ENCODE measurements around the gene GLUD1. TPM values are rescaled to one million over a fixed set of nuclear protein-coding genes. Genes with fewer than 3 reads are reported as not detected.
"Not testable (repeated sequence)": the region's sequence is repeated elsewhere in the genome, so short reads cannot be mapped to it uniquely, and the experiment has no call there.

The GLUD1 gene
- polyA plus RNA-seq, 4 donors, result 108 to 201 (median 131) TPM

DNA sequence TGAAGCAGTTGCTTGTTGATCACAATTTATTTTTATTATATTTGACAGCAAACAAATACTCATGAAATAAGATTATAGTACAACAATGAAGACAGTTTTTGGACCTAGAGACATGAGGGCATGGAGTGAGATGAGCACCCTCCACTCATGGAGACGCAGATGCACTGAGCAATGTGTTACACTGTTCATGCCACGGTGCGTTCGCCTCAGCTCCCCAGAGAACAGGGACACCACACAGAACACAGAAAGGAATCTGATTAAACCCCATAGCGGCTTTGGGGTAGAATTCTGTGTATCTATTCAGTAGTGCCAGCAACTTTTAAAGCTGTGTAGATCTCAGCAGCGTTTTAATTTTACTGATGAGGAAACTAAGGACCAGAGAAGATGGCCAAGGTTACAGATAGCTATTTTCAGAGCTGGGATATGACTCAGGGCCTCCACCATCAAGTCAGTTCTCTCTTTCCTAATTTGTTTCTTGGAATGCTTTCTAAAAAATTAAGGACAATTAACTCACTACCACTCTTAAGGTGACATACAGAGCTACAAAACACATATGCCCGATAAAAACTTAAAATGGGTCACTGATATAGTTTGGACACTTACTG is 41.0 kb downstream of the GLUD1 start:
- DNase-seq (ENCODE audit: low read depth in 4 of 4, low spot score in 3 of 4), result no peak

DNA sequence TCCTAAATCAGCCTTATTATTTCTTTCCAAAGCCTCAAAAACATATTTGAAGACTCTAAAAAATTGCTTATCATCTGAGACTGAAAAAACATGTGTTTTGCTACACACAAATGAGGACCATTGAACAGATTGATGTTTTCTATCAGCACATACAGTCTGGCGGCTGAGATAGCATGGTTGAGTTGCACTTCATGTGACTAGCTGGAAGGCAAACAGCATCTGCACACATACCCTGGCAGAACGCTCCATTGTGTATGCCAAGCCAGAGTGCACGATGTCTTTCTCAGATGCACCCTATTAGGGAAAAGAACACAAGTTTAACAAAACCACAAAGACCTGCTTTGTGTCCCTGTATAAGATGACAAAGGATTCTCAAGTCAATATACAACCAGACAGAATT is 41.5 kb downstream of the GLUD1 start:
- DNase-seq (ENCODE audit: low read depth in 4 of 4, low spot score in 3 of 4), result no peak

DNA sequence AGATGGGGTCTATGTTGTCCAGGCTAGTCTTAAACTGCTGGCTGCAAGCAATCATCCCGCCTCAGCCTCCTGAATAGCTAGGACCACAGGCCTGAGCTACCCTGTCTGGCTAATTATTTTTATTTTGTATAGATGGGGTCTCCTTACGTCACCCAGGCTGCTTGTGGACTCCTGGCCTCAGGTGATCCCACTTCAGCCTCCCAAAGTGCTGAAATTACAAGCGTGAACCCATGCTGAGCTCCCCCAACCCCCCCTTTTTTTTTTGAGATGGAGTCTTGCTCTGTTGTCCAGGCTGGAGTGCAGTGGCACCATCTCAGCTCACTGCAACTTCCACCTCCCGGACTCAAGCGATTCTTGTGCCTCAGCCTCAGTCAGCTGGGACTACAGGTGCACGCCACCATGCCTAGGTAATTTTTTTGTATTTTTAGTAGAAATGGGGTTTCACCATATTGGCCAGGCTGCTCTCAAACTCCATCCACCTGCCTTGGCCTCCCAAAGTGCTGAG is 49.2 kb downstream of the GLUD1 start:
- DNase-seq (ENCODE audit: low read depth in 4 of 4, low spot score in 3 of 4), result no peak

DNA sequence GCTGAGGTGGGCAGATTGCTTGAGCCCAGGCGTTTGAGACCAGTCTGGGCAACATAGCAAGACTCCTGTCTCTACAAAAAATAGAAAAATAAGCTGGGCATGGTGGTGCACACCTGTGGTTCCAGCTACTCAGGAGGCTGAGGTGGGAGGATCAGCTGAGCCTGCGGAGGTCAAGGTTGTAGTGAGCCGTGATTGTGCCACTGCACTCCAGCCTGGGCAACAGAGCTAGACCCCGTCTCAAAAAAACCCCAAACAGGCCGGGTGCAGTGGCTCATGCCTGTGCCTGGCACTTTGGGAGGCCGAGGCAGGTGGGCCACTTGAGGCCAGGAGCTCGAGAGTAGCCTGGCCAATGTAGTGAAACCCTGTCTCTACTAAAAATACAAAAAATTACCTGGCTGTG is 51.1 kb downstream of the GLUD1 start:
- not testable (repeated sequence) for DNase-seq (ENCODE audit: low read depth in 4 of 4, low spot score in 3 of 4)

DNA sequence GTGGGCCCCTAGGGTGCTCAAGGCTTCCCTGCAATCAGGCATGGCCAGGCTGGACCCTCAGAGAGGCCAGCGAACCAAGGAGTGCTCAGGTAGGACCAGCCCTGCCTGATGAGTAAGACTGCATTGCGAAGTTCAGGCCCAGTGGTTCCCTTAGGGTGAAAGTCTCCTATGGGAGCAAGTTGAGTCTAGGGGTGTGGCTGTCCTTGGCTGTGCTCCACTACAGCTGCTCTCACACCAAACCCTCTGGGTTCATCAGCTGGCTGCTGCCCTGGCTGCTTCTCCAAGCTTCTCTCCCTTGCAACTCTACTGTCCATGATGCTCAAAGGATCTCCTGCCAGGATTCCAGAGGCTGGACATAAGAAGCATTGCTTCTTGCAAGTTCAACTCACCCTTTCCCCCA is 55.9 kb downstream of the GLUD1 start:
- DNase-seq (ENCODE audit: low read depth in 4 of 4, low spot score in 3 of 4), result no peak

DNA sequence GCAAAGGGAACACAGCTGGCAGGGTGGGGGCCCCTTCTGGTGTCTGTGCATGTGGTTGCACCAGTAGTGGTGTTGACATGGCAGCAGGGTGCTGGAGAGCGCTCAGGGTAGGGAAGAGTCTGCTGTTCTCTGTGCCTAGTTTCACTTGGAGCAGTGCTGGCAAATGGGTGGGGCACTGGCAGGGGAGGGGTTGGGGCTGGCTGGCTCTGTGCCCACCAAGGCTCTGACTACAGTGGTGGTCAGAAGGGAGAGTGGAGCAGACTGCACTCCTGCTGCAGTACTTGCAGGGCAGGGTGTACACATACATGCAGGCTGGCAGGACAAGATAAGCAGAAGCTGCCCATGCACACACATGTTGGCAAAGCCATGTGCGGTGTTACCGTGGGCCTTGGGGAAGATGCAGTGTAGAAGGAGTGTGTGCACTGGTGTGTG is 56.3 kb downstream of the GLUD1 start:
- DNase-seq (ENCODE audit: low read depth in 4 of 4, low spot score in 3 of 4), result no peak

DNA sequence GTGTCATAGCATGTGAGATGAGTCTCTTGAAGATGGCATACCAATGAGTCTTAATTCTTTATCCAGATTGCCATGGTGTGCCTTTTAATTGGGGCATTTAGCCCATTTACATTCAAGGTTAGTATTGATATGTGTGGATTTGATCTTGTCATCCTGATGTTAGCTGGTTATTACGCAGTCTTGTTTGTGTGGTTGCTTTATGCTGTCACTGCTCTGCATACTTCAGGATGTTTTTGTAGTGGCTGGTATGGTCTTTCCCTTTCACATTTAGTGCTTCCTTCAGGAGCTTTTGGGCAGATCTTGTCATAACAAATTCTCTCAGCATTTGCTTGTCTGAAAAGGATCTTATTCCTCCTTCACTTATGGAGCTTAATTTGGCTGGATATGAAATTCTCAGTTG is 58.0 kb downstream of the GLUD1 start:
- no peak for DNase-seq (ENCODE audit: low read depth in 4 of 4, low spot score in 3 of 4)

DNA sequence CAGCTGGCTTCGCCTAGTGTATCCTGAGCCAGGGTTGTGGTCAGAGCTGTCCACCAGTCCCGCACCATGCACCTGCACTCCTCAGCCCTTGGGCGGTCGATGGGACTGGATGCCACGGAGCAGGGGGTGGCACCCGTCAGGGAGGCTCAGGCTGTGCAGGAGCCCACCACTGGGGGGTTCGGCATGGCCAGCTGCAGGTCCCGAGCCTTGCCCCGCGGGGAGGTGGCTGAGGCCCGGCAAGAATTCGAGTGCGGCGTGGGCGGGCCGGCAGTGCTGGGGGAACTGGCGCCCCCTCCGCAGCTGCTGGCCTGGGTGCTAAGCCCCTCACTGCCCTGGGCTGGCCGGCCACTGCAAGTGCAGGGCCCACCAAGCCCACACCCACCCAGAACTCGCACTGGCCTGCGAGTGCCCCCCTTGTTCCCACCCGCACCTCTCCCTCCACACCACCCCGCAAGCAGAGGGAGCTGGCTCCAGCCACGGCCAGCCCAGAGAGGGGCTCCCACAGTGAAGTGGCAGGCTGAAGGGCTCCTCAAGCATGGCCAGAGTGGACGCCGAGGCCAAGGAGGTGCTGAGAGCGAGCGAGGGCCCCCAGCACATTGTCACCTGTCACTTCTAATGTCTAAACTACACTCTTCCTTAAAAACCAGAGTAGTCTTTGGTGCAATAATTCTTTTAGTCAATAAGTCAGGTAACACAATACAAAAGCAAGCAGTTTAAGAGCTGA is 63.6 kb downstream of the GLUD1 start:
- no peak for DNase-seq (ENCODE audit: low read depth in 4 of 4, low spot score in 3 of 4)

DNA sequence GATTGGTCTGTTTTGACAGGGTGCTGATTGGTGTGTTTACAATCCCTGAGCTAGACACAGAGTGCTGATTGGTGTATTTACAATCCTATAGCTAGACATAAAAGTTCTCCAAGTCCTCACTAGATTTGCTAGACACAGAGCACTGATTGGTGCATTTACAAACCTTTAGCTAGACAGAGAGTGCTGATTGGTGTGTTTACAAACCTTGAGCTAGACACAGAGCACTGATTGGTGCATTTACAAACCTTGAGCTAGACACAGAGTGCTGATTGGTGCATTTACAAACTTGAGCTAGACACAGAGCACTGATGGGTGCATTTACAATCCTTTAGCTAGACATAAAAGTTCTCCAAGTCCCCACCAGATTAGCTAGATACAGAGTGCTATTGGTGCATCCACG is 64.2 kb downstream of the GLUD1 start:
- DNase-seq (ENCODE audit: low read depth in 4 of 4, low spot score in 3 of 4), result not testable (repeated sequence)

DNA sequence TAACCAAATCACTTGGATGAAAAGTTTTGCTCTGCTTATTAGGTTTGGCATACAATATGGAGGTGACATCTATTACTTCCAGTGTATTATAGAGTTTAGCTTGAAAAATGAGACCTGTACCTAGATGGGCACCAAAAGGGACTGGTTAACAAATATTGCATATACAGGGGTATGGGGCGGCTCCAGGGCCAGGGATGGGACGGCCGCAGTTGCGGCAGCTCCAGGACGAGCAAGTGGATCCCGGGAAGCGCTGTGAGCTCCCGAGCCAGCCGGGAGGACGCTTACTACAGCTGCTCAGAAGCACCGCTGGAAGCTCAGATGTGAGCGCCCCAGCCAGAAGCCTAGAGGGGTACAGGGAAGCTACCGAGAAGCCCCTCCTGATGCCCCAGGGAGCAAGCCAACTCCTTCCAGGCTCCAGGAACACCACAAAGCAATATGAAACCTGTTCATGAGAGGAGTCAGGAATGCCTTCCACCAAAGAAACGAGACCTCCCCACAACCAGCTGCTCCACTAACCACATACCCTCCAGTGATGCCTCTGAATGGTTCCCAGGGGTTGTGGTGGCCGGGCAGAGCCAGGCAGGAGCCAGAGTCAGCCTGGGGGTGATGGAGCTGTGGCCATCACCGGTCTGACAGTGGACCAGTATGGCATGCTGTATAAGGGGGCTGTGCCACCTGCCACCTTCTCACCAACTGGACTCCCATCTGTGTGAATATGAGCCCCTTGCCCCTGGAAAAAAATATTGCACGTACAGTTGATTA is 67.7 kb downstream of the GLUD1 start:
- DNase-seq (ENCODE audit: low read depth in 4 of 4, low spot score in 3 of 4), result not testable (repeated sequence)

DNA sequence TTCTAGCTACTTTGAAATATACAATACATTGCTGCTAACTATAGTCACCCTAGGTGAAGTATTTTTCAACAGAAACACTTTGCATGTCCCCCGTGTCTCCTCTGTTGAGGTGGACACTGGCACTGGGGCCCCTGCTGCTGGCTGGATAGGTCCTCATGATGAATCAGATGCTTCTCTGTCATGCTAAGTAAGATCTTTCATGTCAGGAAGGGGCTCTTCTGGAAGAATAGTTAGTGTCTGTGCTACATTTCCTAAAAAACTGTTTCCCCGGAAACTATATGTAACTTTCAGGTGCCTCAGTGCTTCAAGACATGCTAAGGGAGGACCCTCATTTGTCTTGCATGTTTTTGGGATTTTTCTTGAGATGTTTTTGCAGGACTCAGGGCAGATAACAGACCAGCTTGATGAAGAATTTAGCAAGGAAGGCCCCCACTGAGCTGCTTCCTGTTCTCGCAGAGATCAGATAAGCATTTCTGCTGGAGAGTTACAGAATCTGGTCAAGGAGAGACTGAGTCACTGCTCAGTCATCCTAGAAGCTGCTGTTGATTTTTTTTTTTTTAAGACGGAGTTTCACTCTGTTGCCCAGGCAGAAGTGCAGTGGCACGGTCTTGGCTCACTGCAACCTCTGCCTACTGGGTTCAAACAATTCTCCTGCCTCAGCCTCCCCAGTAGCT is 69.2 kb downstream of the GLUD1 start:
- DNase-seq (ENCODE audit: low read depth in 4 of 4, low spot score in 3 of 4), result not testable (repeated sequence)

DNA sequence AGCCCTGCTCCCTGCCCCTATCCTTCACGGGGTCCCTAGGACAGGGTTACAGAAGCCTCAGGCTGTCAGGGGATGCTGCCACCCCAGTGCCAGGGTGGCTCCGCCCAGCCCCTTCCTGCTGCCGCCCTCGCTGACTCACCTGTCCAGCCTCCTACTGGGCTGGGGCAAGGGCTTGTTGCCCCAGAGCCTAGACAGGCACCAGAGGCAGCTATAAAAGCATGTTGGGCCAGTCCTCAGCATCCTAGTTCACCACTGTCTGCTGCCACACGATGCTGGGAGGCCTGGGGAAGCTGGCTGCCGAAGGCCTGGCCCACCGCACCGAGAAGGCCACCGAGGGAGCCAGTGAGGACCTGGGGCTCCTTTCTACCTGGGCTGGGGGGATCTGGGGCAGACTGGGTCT is 74.6 kb downstream of the GLUD1 start, which contains the start of gene FAM25A:
Gene FAM25A (plus strand): TSS at position 239 of the 400 bp plus-strand sequence. CDS start 31 bp downstream, at position 270.
- not testable (repeated sequence) for DNase-seq (ENCODE audit: low read depth in 4 of 4, low spot score in 3 of 4)

DNA sequence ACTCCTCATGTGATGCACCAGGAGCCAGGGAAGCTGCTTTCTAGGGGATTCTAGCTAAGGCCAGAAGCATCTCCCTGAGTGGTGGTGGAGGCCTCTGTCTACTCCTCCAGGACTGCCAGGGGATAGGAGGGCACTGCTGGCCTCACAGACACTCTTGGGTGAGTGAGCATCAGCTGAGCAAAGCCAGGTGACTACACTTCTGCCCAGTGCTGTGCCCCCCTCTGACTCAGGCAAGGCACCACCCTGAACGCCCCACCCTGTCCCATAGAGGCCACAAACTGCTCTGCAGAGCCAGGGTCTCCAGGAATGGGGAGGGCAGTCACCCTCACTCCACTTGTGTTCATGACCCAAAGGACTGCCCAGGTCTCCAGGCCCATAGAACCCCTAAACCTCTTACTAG is 75.1 kb downstream of the GLUD1 start:
- DNase-seq (ENCODE audit: low read depth in 4 of 4, low spot score in 3 of 4), result not testable (repeated sequence)

DNA sequence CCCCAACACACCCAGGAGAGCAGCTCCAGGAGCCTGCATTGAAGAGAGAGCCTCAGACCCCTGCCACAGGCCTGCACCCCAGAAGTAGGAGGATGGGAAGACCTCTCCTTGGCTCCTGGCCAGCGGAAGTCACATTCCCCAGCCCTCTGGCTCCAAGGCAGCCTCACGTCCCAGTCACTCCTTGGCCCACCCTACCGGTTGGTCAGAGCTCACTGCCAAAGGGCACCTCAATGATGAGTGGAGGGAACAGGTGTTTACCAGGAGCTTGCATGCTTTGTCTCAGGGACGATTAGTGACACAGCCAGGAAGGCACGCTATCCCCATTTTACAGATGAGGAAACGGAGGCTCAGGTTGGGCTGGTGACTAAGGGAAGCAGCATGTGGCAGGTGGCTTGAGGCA is 75.6 kb downstream of the GLUD1 start:
- not testable (repeated sequence) for DNase-seq (ENCODE audit: low read depth in 4 of 4, low spot score in 3 of 4)

DNA sequence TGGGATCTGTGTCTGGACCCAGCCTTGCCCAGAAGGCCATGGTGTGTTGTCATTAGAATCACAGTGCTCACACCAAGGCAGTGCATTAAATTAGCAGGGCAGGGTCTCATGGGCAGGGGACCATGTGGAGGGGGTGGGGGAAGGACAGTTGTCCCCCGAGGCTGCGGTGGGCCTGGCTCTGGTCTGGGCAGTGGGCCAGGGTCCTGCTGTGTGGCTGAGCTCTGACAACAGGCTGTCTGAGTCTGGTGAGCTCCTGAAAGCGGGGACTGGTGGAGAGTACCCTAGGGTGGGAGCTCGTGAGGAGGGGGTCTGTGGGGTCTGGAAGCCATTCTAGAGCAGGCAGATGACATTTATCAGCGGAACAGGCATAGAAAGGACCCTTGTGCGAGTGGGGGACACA is 76.5 kb downstream of the GLUD1 start:
- not testable (repeated sequence) for DNase-seq (ENCODE audit: low read depth in 4 of 4, low spot score in 3 of 4)

DNA sequence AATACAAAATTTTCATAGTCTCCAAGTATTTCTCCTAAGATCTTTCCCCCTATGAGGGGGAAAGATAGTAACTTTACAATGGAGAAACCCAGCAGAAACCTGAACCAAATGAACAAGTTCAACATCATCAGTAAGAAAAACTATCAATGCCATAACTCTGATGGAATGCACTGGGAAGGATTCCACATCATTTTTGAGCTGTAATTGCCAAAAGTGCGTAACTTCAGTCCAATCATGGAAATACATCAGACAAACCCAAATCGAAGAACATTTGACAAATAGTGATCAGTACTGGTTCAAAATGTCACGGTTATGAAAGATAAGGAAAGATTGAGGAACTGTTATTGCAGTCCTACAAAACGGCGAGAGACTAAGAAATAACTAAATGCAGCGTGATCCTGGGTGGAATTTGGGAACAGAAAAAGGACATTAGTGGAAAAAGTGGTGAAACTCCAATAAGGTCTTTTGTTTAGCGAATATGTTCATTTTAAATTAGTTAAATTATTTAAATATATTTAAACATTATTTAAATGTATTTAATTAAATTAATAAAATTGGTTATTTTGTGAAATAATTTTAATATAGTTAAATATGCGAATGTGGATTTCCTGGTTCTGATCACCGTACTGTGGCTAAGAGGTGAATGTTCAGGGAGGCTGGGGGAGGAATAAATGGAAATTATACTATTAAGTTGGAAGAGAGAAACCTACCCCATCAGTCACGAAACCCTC is 79.5 kb downstream of the GLUD1 start:
- not testable (repeated sequence) for DNase-seq (ENCODE audit: low read depth in 4 of 4, low spot score in 3 of 4)

DNA sequence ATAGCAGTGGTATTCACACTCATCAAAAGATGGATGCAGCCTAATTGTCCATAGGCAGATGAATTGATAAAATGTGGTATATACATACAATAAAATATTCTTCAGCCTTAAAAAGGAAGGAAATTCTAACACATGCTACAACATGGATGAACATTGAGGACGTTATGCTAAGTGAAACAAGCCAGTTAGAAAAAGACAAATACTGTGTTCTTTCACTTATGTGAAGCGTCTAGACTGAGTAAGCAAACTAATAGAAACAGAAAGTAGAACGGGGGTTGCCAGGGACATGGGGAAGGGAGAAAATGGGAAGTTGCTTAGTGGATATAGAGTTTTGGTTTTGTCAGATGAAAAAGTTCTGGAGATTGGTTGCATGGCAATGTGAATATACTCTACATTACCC is 81.1 kb downstream of the GLUD1 start:
- DNase-seq (ENCODE audit: low read depth in 4 of 4, low spot score in 3 of 4), result not testable (repeated sequence)

DNA sequence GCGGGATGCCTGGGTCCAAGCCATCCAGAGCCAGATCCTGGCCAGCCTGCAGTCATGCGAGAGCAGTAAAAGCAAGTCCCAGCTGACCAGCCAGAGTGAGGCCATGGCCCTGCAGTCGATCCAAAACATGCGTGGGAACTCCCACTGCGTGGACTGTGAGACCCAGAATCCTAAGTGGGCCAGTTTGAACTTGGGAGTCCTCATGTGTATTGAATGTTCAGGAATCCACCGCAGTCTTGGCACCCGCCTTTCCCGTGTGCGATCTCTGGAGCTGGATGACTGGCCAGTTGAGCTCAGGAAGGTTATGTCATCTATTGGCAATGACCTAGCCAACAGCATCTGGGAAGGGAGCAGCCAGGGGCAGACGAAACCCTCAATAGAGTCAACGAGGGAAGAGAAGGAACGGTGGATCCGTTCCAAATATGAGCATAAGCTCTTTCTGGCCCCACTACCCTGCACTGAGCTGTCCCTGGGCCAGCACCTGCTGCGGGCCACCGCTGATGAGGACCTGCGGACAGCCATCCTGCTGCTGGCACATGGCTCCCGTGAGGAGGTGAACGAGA is 85.4 kb downstream of the GLUD1 start:
- not testable (repeated sequence) for DNase-seq (ENCODE audit: low read depth in 4 of 4, low spot score in 3 of 4)

DNA sequence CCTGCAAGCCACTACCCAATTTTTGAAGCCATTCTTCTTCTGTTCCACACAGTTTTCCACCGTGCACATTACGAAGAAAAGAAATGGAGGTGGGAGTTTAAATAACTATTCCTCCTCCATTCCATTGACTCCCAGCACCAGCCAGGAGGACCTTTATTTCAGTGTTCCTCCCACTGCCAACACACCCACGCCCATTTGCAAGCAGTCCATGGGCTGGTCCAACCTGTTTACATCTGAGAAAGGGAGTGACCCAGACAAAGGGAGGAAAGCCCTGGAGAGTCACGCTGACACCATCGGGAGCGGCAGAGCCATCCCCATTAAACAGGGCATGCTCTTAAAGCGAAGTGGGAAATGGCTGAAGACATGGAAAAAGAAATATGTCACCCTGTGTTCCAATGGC is 86.3 kb downstream of the GLUD1 start:
- not testable (repeated sequence) for DNase-seq (ENCODE audit: low read depth in 4 of 4, low spot score in 3 of 4)

DNA sequence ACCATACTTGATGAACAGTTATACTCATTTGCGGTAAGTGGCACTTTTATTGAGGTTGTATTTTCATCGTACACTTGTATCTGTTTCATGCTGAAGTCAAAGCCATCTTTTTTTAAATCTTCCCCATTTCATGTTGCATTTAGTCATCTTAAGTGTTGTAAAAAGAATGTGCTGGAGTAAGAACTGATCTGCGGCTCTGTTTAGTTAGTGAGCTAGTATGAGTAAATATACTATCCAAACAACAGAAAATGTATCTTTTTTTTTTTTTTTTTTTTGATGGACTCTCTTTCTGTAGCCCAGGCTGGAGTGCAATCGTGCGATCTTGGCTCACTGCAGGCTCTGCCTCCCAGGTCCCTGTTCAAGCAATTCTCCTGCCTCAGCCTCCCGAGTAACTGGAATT is 87.0 kb downstream of the GLUD1 start:
- not testable (repeated sequence) for DNase-seq (ENCODE audit: low read depth in 4 of 4, low spot score in 3 of 4)
